Mucosa of gallbladder (tissue), 1 donor: Measurements from ENCODE around the gene SULT1B1. TPM values are rescaled to one million over a fixed set of nuclear protein-coding genes. Genes with fewer than 3 reads are reported as not detected.

Source experiments
- DNase-seq: peaks from one replicate; pipeline ENCODE4 v3.0.0-alpha.2; 2020; ENCODE audit warnings: low spot score
- total RNA-seq: library from RNA; stranded (reverse); gene quantifications from one replicate; pipeline ENCODE4 v1.2.1, GENCODE V29; 2021
- donor health status: DM: no; HTN: no; CAD: no.

SULT1B1 gene
- total RNA-seq, 1 donor from 2014 or later = 0.75 TPM

DNA sequence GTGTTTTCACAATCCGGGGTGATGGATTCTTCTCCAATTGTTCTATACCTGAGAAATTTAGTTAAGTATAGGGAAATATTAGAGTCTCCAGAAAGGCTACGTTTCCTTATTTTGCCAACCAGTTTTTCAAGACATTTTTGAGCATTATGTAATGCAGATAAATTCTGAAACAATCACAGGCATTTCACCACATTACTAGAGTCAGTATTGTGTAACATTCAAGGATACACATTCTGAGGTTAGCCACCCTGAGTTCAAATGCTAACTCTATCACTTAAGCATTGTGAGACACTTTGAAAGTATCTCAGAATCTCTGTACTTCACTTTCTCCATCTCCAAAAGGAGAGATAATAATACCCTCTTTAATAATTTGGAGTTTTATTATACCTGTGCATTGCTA lies 10.6 kb downstream of the SULT1B1 start:
- DNase-seq = no peak

DNA sequence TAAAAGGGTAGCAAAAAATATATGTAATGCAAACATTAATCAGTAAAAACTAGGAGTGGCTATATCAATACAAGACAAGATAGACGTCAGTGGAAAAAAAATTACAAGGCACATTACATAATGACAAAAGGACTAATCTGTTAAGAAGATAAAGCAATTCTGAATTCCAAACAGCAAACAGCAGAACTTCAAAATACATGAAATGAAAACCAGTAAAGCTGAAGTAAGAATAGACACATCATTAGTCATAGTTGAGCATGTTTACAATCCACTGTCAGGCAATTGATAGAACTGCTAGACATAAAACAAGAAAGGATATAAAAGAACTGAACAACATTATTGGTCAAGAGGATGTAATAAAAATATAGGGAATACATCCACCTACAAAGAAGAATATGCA lies 12.2 kb downstream of the SULT1B1 start:
- DNase-seq = no peak

DNA sequence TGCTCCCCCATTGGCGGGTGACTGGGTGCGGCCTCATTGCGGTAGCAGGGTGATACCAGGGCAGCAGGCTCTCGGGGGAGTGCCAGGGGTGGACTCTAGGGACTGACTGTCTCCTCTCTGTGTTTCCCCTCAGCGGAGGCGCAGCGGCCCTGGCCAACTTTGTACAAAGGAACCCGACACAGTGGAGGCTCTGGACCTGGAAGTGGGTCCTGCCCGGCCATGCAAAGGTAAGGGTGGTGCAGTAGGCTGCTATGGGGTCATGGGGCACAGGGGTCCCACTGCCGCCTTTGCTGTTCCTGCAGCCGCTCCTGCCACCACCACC lies 16.3 kb downstream of the SULT1B1 start:
- DNase-seq = no peak

DNA sequence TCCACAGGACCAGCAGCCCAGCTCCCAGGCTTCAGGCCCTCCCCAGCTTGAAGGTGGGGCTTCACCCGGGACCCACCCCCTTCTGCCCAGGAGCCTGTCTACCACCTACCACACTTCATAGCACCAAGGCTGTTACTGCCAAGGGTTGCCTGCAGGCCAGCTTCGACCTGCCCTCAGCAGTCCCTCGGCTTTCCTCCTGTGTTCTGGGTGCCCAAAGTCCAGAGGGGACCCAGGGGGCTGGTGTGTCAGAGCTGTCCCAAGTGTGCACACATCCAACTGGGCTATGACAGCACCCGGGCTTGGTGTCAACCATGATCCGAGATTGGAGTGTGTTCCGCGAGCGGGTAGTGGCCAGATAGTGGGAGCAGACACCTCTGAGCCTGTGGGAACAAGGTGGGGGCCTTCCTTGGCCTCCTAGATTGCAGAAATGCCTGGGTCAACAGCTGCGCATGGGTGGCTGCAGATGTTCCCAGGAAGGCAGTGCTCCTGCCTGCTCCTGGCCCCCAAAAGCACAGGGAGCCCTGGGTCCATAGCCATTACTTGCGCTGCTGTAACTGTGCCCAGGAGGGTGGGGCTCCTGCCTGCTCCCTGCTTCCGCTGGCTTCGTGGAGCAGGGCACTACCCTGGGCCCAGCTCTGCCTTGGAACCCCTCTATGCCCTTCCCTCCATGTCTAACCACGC lies 16.8 kb downstream of the SULT1B1 start:
- no peak for DNase-seq

DNA sequence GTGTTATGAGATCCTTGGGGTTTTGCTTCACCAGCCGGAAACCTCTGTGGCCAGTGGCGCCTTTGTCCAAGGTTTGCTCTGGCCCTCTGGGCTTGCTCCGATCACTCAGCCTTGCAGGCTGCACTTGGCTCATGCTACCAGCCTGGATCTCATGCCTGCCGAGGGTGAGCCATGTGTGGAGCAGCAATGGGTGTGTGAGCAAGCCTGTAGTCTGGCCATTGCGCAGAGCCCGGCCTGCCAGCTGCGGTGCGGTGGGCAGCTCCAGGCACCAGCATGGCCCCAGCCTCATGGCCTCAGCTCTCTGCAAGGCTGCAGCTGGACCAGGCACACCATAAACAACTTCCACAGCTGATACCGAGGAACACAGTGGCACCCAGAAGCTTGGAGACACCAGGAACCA lies 17.8 kb downstream of the SULT1B1 start:
- no peak for DNase-seq

DNA sequence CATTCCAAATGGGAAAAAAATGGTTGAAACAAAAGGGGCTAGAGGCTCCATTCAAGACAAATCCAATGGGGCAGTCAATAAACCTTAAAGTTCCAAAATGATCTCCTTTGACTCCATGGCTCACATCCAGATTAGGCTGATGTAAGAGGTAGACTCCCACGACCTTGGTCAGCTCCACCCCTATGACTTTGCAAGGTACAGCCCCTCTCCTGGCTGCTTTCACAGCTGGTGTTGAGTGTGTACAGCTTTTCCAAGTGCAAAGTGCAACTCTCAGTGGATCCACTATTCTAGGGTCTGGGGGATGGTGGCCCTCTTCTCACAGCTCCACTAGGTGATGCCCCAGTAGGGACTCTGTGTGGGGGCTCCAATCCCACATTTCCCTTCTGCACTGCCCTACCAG lies 21.5 kb downstream of the SULT1B1 start:
- no peak for DNase-seq

DNA sequence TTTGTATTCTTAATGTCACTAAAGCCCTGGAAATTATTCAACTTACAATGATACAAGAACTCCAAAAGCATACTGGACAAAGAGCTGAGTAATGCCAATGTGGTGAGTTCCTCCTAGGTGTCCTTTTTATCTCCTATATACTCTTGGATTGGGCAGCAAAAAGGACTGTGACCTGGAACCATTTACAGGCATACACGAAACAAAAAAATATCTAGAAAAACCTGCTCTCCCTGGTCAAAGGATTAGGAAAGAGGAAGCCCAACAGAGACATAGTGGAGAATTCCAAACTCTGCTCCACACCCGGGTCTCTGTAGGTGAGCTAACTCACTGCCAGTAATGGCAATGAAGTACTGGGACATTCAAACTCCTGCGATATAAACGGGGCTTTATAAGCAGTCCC lies 25.3 kb downstream of the SULT1B1 start:
- DNase-seq = no peak

DNA sequence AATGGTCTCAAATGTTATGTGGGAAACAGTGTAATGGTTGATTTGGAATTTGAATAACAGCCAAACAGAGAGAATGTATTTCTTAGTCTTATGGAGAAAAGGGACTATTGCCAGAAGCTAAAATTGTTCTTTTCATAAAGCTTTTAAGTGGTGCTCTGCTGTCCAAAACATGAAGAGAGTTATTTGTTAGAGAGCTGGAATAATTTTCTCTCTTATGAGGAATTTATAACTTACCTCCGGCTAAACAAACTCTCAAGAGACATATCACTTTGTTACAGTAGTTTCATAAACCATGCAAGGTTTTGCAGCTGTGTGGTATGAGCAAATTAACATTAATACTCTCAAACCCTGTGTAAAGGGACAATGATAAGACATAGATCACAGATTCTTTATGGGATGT lies 28.6 kb downstream of the SULT1B1 start:
- no peak for DNase-seq

DNA sequence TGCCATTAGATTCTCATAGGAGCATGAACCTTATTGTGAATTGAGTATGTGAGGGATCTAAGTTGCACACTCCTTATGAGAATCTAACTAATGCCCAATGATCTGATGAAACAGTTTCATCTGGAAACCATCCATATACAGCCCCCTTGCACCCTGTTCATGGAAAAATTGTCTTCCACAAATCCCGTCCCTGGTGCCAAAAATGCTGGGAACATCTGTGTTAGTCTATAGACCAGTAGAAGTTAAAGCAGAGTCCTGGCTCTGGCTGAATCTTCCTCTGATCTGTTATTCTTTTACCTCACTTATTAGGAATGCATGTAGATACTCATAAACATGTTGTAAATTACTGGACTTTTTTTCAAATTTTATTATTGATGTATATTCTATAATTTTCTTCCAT lies 29.2 kb downstream of the SULT1B1 start:
- DNase-seq = no peak

DNA sequence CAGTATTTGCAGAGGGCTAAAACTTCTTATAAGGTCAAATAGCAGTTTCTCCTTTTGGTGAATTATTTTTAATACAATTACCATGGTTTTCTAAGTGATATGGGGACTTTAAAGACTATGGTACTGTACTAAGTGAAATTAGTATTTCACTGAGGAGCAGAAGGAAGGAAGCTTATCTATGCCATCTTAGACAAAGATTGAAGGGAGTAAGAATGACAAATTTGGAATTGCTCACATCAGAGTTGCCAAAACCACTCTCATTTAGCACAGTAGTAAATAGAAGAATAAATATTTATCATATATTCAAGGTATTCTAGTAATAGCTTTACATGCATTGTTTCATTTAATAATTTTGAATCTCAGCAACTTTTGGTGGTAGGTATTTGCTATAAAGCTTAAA lies 30.4 kb downstream of the SULT1B1 start:
- no peak for DNase-seq

DNA sequence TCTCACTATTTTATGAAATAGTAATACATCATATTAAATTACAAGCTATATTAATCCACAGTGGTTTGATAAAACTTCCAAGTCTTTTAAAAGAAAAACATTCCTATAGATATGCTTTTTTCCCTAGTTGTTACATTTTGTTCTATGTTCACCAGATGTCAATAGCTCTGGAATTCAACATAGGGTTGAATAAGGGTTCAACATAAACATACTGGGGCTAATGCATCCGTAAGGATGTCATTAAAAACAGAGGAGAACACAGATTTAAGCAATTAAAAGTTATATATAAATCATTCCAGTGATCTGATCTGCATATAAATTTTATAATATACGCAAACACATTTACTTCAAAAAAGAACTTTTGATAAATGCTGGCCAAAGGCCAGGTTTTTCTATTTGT lies 32.5 kb downstream of the SULT1B1 start:
- DNase-seq = no peak

DNA sequence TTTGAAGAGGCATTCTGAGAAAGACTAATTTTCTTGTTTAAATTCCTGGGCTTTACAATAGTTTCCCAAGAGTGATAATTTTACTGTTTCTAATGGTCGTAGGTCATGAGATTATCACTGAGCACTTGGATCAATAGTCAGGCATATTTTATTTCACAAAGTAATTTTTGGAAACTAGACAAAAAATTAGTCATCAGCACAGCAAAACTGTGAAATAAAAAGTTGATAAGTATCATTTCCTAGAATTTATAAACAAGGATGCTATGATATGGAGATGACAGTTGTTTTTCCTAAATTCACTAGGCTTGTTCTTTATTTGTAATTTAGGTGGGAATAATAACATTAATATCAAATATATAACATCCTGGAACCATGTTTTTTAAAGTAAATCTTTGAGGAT lies 33.0 kb downstream of the SULT1B1 start:
- no peak for DNase-seq

DNA sequence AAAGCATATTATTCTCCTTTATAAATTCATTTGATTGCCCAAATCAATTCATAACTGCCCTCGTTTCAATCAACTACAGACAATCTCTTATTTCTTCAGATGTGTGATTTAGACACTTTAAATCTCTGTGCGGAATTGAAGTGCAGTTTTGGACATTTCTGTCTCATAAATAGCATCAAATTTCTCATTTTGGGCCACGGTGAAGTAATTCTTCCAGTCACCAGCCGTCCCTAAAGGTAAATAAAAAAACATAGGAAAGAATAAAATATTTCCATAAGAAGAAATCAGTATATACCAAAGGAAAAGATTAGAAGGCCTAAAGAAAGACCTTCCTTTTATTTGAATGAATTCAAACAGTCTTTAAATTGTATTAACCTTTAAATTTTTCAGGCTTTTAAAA lies 33.4 kb downstream of the SULT1B1 start:
- no peak for DNase-seq

DNA sequence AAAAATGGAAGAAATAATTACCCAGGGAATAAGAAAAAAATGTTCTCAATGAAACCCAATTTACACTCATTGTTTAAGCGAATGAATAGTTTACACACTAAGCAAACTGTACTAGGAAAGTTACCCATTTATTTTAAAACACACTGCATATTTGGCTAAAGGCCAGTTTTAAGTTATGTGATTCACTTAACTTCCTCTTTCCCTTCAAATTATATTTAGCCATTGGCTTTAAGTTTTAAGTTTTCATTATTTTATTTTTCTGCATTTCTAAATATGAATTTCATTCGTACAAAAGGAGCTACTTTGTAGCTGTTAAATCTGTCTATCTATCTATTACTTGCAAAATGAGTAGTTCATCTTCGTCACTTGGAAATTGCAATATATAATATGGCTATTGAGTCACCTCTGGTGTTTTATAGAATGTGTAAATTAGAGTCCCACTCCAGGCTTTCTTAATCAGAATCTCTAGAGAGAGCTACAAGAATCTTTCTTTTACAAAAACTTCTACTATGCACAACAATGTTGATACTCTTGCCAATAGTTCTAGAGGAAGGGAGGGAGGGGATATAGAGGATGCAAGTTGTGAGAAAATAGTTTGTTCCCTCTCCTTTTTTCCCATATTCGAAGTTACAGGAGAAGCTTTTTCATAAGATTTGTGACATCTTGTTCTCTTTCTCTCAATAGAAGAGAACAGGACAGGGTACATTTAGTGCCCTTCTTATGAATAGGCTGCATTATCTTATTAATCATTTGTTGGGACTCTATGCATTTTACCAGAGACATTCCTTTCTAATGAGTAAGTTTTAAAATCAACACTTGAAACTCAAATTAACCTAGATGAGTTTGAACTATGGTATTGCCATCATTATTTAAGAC lies 41.8 kb downstream of the SULT1B1 start:
- DNase-seq = no peak

DNA sequence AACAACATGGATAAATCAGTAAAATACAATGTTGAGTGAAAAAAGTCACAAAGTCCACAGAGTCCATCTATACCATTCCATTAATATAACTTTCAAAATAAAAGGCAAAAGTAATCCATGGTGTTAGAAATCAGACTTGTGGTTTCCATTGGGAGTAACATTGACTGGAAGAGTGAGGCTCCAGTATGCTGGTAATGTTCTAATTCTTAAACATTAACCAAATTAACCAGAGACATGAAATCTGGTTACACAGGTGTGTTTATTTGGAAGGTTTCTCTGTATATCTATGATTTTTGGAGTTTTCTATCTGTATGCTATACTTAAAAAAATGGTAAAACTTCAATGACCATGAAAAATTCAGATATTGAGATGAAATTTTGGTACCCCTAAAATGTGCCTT lies 42.6 kb downstream of the SULT1B1 start:
- DNase-seq = no peak

DNA sequence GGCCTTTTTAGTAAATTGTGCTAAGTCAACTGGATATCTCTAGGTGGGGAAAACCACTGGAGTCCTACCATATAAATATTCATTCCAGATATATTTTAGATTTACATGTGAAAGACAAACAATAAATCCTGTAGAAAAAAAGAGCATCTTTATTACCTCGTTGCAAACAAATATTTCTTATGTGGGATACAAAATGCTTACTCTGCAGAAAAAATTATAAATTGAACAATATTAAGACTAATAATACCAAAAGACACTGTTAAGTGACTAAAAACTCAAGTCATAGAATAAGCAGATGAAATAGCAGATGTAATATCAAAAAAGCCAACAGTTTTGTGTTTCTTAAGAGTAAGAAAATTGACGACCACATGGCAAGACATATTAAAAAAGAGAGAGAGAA lies 43.8 kb downstream of the SULT1B1 start:
- no peak for DNase-seq

DNA sequence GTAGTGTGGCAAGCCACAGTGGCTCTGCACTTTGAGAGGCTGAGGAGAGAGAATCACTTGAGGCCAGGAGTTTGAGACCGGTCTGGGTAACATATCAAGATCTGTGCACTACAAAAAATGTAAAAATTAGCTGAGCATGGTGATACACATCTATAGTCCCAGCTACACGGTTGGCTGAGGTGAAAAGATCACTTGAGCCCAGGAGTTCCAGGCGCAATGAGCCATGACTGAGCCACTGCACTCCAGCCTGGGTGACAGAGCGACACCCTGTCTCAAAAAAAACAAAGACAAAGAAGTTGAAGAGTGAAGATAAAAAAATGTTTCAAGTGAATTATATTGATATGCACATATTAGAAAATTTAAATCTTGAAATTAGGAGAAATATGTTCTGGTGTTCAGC lies 46.3 kb downstream of the SULT1B1 start:
- DNase-seq = no peak

DNA sequence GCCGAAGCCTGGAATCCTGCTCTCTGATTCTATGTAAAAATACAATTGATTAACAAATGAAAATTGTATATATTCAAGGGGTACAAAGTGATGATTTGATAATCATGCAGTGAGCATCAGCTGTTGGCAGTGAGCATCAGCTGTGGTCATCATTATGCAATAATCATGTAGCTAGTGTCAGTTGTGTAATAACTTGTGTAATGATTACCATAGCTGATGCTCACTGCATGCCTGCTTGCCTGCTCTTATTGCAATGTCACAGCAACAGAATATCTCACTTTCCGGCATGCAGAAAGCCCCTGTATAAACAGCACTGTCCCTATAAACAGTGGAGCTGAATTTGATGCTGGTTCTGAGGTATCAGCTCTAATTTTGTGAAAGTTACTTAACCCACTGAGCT lies 46.8 kb downstream of the SULT1B1 start:
- no peak for DNase-seq

DNA sequence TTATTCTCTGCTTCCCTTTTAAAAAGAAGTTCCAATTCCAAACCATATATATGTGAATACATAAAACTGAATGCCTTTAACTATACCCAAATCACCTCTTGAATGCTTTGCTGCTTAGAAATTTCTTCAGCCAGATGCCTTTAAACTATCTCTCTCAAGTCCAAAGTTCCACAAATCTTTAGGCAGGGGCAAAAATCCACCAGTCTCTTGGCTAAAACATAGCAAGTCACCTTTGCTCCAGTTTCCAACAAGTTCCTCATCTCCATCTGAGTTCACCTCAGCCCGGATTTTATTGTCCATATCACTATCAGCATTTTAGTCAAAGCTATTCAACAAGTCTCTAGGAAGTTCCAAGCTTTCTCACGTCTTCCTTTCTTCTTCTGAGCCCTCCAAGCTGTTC lies 49.8 kb downstream of the SULT1B1 start:
- no peak for DNase-seq

DNA sequence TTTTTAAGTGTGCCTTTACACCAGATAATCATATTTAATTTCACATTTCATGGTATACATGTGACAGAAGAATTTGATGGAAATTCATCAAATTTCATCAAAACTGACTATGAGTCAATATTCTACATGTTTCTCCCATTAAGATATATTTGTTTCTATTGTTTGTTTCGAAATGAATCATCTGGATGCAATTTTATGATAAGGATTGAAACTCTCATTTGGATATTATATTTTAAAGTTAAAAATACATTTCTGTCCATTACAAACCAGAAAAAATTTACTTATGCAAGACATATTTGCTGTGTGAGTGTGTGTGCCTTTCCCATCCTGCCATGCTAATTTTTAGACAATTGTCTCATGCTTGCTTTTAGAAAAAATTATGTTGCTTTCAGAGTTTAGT lies 52.2 kb downstream of the SULT1B1 start:
- DNase-seq = no peak

DNA sequence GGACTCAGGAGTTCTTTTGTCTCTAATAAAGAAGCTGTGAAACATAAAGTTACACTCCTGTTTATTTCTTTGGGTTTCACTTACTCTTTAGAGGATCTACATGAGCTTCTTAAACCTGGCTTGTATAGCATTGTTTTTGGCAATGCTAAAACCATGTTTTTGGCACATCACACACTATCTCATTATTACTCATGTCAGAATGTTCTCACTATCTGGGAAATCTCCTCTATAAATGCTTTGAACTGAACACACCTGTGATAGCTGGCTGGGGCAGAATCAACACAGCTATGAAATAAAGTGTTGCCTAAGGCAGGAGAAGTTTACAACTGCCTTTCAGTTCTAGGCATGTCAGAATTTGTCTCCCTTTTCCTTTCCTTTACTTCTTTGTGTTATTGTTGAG lies 52.6 kb downstream of the SULT1B1 start:
- no peak for DNase-seq

DNA sequence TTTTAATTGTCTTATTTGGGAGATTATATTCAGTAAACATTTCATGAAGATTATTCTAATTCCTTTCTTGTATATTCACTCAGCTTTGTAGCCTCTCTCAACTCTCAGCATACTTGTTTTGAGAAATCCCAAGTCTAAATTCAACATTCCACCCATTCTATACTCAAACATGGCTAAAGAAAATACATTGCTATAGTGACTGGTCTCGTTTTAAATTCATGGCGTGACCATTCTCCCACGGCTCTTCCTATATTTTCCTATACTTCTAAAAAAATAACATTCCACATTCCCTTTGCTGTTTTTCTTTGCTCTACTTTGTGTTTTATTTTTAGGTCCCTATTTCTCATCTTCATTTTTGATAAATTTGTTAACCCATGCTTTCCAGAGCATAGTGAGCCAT lies 58.2 kb downstream of the SULT1B1 start:
- DNase-seq = no peak

DNA sequence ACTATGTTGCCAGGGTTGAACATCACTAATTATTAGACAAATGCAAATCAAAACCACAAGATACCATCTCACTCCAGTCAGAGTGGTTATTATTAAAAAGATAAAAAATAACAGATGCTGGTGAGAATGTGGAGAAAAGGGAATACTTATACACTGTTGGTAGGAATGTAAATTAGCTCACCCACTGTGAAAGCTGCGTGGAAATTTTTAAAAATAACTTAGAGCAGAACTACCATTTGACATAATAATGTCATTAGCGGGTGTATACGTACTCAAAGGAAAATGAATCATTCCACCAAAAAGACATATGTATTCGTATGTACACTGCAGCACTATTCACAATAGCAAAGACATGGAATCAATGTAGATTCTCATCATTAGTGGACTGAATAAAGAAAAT lies 58.7 kb downstream of the SULT1B1 start:
- DNase-seq = no peak
